Upper lobe of left lung (tissue), 4 donors: ENCODE data around the gene SDC3.

ENCODE experiments used
- POLR2A ChIP-seq, 4 donors: fragments of 450-650 bp; IDR thresholded peaks; one replicate each; pipeline ENCODE4 v1.5.1; 2016 to 2017; ENCODE audit warnings: antibody characterized with exemption in 4 of 4, mild to moderate bottlenecking in 2 of 4
- TF ChIP-seq, protein P1 (sequence below), 6 experiments: fragments of 450-650 bp in 4 of 6; fragments of 200-600 bp in 2 of 6; sonication (generic) in 2 of 6; IDR thresholded peaks; one replicate each; pipeline ENCODE4 v1.5.1; 2016 to 2019; ENCODE audit warnings: antibody characterized with exemption in 6 of 6

DNA sequence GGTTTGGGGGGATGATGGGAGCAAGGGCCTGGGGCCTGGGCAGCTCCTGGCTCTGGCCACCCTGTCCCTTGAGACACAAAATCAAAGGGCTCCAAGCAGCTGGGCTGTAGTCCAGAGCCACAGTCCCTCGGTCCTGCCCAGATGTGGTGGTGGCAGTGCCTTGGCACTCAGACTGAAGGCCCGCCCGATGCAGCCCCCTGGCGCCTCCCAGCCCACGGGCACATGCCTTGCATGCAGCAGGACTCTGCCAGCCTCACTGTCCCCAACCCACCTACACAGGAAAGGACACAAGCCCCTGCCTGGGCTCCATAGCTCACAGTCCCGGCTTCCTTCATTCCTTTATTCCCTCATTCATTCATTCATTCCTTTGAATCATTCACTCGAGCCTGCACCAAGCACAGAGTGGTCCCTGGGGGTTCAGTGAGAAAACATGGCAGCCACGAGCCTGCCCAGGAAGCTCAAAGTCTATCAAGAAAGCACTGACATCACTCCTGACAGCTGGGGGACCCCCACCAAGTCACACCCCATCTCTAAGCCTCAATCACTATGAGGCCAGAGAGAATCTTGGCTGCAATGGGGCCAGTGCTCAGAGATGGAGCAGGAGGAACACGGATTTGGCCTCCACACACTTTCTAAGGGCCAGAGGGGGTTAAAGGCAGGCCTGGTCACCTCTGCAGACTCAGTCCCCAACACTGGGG is 5.8 kb downstream of the SDC3 start:
- TF ChIP-seq, protein P1, sequence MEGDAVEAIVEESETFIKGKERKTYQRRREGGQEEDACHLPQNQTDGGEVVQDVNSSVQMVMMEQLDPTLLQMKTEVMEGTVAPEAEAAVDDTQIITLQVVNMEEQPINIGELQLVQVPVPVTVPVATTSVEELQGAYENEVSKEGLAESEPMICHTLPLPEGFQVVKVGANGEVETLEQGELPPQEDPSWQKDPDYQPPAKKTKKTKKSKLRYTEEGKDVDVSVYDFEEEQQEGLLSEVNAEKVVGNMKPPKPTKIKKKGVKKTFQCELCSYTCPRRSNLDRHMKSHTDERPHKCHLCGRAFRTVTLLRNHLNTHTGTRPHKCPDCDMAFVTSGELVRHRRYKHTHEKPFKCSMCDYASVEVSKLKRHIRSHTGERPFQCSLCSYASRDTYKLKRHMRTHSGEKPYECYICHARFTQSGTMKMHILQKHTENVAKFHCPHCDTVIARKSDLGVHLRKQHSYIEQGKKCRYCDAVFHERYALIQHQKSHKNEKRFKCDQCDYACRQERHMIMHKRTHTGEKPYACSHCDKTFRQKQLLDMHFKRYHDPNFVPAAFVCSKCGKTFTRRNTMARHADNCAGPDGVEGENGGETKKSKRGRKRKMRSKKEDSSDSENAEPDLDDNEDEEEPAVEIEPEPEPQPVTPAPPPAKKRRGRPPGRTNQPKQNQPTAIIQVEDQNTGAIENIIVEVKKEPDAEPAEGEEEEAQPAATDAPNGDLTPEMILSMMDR (IDR thresholded peaks at IDR 0.05) = no peak
- no peak for TF ChIP-seq POLR2A (IDR thresholded peaks at IDR 0.05)
